HEK293 (cell line): ENCODE measurements around the gene ST6GALNAC6.

Source experiments
- GLIS2 ChIP-seq: fragments of 450-650 bp; formaldehyde crosslinking; IDR thresholded peaks from 2 replicates; pipeline ENCODE4 v1.5.1; 2016; ENCODE audit warnings: missing biosample characterization, missing genetic modification characterization
- HOXD13 ChIP-seq: sonication (generic); formaldehyde crosslinking; IDR thresholded peaks from 2 replicates; pipeline ENCODE4 v1.8.0; 2022; ENCODE audit warnings: missing genetic modification reagents, borderline replicate concordance
- IKZF3 ChIP-seq: fragments of 450-650 bp; IDR thresholded peaks from 2 replicates; pipeline ENCODE4 v1.5.0; 2018; ENCODE audit warnings: missing biosample characterization, mild to moderate bottlenecking, missing genetic modification characterization, moderate library complexity
- KLF1 ChIP-seq: fragments of 450-650 bp; formaldehyde crosslinking; IDR thresholded peaks from 2 replicates; pipeline ENCODE4 v1.5.1; 2016; ENCODE audit warnings: missing biosample characterization, missing genetic modification characterization
- KLF16 ChIP-seq: fragments of 450-650 bp; formaldehyde crosslinking; IDR thresholded peaks from 2 replicates; pipeline ENCODE4 v1.5.1; 2017; ENCODE audit warnings: missing biosample characterization, missing genetic modification characterization
- OSR2 ChIP-seq: fragments of 450-650 bp; formaldehyde crosslinking; IDR thresholded peaks from 2 replicates; pipeline ENCODE4 v1.5.1; 2016; ENCODE audit warnings: missing biosample characterization, missing genetic modification characterization
- PATZ1 ChIP-seq: fragments of 450-650 bp; formaldehyde crosslinking; IDR thresholded peaks from 2 replicates; pipeline ENCODE4 v1.5.1; 2016; ENCODE audit warnings: missing biosample characterization, missing genetic modification characterization
- PBX3 ChIP-seq: sonication (generic); formaldehyde crosslinking; IDR thresholded peaks from 2 replicates; pipeline ENCODE4 v1.8.1; 2022; ENCODE audit warnings: mild to moderate bottlenecking, moderate library complexity, missing genetic modification reagents
- REST ChIP-seq: fragments of 450-650 bp; formaldehyde crosslinking; IDR thresholded peaks from 2 replicates; pipeline ENCODE4 v1.5.1; 2016; ENCODE audit warnings: missing biosample characterization, missing genetic modification characterization
- SP2 ChIP-seq: fragments of 450-650 bp; formaldehyde crosslinking; IDR thresholded peaks from 2 replicates; pipeline ENCODE4 v1.5.1; 2016; ENCODE audit warnings: missing biosample characterization, missing genetic modification characterization
- SP3 ChIP-seq: fragments of 450-650 bp; formaldehyde crosslinking; IDR thresholded peaks from 2 replicates; pipeline ENCODE4 v1.5.1; 2016; ENCODE audit warnings: missing biosample characterization, missing genetic modification characterization
- ZBTB17 ChIP-seq: fragments of 450-650 bp; formaldehyde crosslinking; IDR thresholded peaks from 2 replicates; pipeline ENCODE4 v1.5.1; 2016; ENCODE audit warnings: missing biosample characterization, missing genetic modification characterization
- ZNF148 ChIP-seq: fragments of 450-650 bp; formaldehyde crosslinking; IDR thresholded peaks from 2 replicates; pipeline ENCODE4 v1.5.0; 2017; ENCODE audit warnings: missing biosample characterization, missing genetic modification characterization, borderline replicate concordance
- ZNF16 ChIP-seq: fragments of 450-650 bp; formaldehyde crosslinking; IDR thresholded peaks from 2 replicates; pipeline ENCODE4 v1.5.1; 2016; ENCODE audit warnings: low read depth, missing biosample characterization, missing genetic modification characterization
- ZNF585B ChIP-seq: fragments of 450-650 bp; formaldehyde crosslinking; IDR thresholded peaks from 2 replicates; pipeline ENCODE4 v1.5.1; 2016; ENCODE audit warnings: missing biosample characterization, missing genetic modification characterization
- ZNF664 ChIP-seq: fragments of 450-650 bp; formaldehyde crosslinking; IDR thresholded peaks from 2 replicates; pipeline ENCODE4 v1.5.1; 2016; ENCODE audit warnings: missing biosample characterization, missing genetic modification characterization
- ZNF670 ChIP-seq: fragments of 450-650 bp; formaldehyde crosslinking; IDR thresholded peaks from 2 replicates; pipeline ENCODE4 v1.5.1; 2016; ENCODE audit warnings: missing biosample characterization, missing genetic modification characterization, low read depth
- TF ChIP-seq, protein P1 (sequence below): fragments of 450-650 bp; formaldehyde crosslinking; IDR thresholded peaks from 2 replicates; pipeline ENCODE4 v1.5.1; 2016; ENCODE audit warnings: missing biosample characterization, missing genetic modification characterization

The ST6GALNAC6 gene

GRCh38 chr9:127916720-127917581 lies 17.5 kb upstream of the ST6GALNAC6 start, which contains the start of gene ST6GALNAC4 (continued):
- no peak for TF ChIP-seq REST (tag by site-specific recombination)
- peak; percentile 25; the same call in 1 of the 2 replicates for TF ChIP-seq PBX3
- TF ChIP-seq HOXD13 (CRISPR knock-in tag) = no peak
- TF ChIP-seq, protein P1, sequence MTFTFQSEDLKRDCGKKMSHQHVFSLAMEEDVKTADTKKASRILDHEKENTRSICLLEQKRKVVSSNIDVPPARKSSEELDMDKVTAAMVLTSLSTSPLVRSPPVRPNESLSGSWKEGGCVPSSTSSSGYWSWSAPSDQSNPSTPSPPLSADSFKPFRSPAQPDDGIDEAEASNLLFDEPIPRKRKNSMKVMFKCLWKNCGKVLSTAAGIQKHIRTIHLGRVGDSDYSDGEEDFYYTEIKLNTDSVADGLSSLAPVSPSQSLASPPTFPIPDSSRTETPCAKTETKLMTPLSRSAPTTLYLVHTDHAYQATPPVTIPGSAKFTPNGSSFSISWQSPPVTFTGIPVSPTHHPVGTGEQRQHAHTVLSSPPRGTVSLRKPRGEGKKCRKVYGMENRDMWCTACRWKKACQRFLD (tag by site-specific recombination) = no peak
- no peak for TF ChIP-seq KLF1
- TF ChIP-seq SP3 (tag by site-specific recombination) = peak; percentile 13; the same call in 1 of the 2 replicates
- no peak for TF ChIP-seq ZNF148 (tag by site-specific recombination)
- 0 out of 2 replicates have a peak, but pooled peaks have one; percentile 36 for TF ChIP-seq PATZ1 (tag by site-specific recombination)
- peak; percentile 40; the same call in 1 of the 2 replicates for TF ChIP-seq SP2 (tag by site-specific recombination)
- no peak for TF ChIP-seq ZNF585B (tag by site-specific recombination)
- TF ChIP-seq ZBTB17 = peak; percentile 66
- TF ChIP-seq ZNF670 (tag by site-specific recombination) = no peak
- TF ChIP-seq ZNF16 (tag by site-specific recombination) = no peak
- TF ChIP-seq OSR2 (tag by site-specific recombination) = no peak
- no peak for TF ChIP-seq IKZF3 (tag by site-specific recombination)
- no peak for TF ChIP-seq KLF16
- peak; percentile 54 for TF ChIP-seq GLIS2 (tag by site-specific recombination)
- TF ChIP-seq ZNF664 (tag by site-specific recombination) = no peak
